IPS-18c (cell line): ENCODE measurements around the gene ATP2B2.

Experiments used
- H3K4me3 ChIP-seq: 2 replicates; pipeline ENCODE4 v1.7.0; 2013; ENCODE audit warnings: low read depth, mild to moderate bottlenecking, low read length, moderate library complexity; ENCODE audit not compliant: insufficient read depth
- H3K9me3 ChIP-seq: one replicate; pipeline ENCODE4 v1.6.1; 2013; ENCODE audit warnings: mild to moderate bottlenecking, low read length, moderate library complexity; ENCODE audit not compliant: control insufficient read depth, insufficient read depth

Gene ATP2B2

DNA sequence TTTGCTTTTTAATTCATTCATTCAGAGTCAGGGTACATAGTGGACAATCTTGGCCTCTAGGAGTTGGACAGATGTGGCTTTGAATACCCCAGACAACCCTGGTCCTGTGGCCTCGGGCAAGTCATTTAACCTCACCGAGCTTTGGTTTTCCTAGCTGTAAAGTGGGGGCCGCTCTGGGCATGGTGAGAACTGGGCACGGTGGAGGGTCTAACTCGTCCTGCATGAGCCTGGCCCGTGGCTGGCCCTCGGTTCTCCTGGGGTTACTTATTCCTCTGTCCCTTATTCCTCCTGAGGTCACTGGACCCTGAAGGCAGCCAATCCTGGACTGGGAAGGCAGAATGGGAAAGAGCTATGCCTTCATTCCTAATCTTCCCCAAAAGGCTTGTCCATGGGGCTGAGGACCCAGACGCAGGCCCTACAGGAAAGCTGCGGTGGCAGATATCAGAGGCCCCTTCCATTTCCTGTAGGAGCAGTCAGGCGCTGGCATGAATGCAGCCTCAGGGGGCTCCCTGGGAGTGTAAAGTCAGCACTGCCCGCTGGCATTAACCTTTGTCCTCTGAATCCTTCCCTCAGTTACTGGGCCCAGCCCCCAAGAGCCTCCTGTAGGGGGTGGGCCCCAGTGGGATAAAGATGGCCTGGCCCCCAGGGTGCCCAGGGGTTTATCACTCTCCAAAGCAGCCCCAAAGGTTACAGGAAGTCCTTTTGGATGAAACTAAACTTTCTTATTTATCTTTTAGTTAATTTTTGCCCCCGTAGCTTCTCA lies 166.6 kb downstream of the ATP2B2 start:
- Histone ChIP-seq H3K9me3 (no peaks in the 10 kb centered on the region), H3K4me3 (no peak overlapping the region)

DNA sequence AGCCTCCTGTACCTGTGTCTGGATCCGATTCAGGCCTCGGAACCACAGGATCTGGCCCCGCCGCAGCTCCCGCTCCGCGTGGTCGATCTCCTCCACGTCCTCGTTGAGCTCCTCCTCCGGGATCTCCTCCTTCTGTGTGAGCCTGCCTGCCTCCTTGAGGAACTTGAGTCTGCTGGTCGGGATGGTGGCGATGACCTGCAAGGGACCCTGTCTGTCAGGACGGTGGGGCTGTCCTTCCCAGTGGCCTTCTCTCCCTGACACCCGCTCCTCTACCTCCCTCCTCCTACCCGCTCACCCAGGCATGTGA lies 167.3 kb downstream of the ATP2B2 start:
- H3K9me3 ChIP-seq, result no peaks in the 10 kb centered on the region
- H3K4me3 ChIP-seq, result no peak overlapping the region

DNA sequence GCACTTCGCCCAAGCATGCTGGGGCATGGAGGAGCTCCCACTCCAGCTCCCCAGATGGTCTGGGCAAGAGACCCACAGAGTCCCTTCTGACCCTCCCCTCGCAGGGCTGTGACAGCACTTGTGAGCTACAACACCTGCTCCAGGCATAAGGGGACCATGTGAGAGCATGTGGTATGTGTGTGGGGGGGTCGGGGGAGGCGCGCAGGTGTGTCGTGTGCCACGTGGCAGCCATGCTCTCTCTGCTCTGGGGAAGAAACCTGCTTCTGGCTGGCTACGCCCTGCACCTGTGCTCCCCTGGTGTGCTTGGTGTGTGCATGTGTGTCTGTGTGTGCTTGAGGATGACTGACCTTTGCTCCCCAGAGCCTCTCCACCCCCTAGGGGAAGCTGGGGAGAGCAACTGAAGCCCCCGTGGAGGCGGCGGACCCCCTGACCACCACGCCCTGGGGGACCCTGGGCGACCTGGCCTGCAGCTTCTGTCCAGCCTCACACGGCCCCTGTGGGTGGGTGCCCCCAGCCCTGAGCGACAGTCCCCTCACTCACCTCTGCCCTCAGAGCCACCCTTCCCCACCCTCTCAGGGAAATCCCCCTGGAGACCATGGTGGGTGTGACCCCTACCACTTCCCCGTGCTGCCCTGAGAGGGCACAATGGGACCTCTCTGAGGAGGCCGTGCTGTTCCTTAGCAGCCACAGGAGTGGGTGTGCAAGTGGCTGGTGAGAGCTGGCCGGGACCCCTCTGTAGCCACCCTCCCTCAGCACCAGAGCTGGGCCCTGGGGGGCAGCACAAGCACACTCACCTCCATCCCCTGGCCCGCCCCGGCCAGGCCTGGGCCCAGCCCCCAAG lies 167.8 kb downstream of the ATP2B2 start:
- Histone ChIP-seq H3K9me3 (no peaks in the 10 kb centered on the region), H3K4me3 (no peak overlapping the region)

DNA sequence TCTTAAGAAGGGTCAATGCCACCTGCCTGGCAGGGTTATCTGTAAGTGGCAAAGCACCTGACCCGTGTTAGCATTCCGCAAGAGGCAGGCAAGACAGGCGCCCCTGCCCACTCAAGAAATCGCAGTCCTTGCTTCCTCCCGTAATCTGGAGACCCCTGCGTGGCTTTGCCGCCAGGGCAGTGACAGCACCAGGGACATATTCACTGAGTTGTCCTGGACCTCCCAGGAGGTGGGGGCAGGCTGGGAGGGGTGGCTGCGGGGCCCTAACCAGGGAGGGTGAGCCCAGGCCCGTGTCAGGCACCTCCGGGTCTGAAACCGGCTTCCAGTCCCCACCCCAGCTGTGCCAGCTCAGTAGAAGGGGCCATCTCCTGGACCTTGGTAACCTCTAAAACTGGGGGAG lies 168.6 kb downstream of the ATP2B2 start:
- no peak overlapping the region for H3K4me3 ChIP-seq
- H3K9me3 ChIP-seq, result no peaks in the 10 kb centered on the region

DNA sequence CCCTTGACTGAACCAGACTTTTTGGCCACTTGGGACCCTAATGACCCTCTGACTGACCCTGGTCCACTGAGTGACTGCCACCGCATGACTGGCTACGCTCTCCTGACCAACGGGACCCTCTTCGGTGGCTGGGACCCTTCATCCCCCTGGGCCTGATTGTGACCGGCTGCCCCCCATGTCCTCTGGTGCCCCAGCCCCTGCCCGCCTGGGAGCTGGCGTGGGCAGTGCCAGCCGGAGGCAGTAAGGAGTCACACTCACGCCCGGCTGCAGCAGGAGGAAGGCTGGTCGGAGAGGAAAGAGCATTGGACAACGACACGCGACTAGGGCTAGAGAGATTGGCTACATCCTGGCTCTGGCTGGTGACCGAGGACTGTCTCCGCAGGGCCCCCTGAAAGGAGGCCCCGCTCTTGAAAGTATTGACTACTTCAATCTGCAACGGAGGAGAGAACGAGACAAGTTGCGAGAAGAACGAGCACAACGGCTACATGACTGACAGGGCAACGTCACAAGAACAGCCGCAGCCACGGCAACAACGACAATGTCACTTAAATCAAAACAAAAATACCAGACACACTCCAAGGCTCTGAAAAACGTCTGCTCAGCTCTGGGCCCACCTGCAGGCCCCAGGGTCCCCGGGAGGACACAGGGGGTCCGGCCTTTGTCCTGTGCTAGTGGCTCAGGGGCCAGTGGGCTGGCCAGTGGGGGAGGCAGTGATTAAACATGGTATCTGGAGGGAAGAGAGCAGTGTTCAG lies 169.3 kb downstream of the ATP2B2 start:
- Histone ChIP-seq H3K4me3 (no peak overlapping the region), H3K9me3 (no peaks in the 10 kb centered on the region)

DNA sequence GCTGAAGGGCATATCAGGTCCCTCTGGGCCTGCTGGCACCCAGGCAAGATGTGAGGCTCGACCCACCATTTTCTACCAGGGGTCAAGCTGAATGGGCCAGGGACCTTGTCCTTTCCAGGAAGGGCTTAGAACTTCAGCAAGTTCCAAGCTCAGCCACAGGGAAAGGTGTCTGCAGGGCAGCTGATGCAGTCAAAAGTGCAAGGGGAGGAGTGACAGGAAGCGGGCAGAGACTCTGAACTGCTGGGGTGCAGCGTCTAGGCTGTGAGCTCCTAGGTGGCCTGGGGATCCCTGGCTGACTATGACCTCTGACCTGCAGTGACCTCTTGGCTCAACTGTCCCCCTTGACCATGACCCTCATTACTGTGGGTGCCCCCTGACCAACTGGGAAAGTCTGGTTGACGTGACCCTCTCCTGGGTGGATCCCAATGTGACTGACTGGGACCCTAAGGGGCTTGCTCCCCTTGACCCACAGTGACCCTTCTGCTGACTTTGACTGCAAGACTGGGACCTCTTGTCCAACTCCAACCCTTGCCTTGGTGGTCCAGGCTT lies 170.1 kb downstream of the ATP2B2 start:
- Histone ChIP-seq H3K9me3 (no peaks in the 10 kb centered on the region), H3K4me3 (no peak overlapping the region)

DNA sequence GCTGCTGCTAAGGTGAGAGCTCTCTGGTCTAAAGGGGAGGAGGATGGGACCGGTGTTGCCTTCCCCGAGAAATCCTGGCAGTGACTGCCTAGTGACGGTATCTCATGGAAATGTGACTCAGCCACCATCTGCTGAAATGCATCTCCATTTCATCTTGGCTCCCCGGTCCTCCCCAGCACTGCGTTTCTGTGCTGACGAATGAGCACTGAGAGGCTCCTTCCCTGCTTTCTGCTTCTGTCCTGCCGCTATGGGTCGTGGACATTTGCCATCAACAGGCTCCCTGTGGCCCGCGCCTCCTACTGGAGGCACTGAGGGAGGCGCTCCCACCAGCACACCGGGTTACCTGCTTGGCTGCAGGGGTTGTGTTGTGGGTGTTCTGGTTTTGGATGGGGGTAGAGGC lies 170.9 kb downstream of the ATP2B2 start:
- Histone ChIP-seq H3K4me3 (no peak overlapping the region), H3K9me3 (no peaks in the 10 kb centered on the region)

DNA sequence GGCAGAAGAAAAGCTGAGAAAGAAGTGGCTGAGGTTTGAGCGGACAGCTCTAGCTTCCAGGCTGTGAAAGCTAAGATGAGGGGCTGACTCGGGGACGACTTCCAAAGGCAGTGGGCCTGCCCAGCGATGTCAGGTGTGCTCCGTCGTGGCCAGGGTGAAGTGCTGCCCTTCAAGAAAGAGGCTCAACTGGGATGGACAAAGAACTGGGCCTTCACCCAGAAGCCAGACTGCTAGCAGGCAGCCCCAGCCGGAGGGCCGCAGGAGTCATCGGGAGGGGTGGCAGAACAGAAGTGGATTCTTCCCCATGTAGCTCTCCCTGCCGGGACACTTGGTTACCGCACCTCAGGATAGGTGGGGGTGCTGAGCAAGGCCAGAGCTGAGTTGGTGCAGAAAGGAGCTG lies 171.3 kb downstream of the ATP2B2 start:
- no peaks in the 10 kb centered on the region for H3K9me3 ChIP-seq
- H3K4me3 ChIP-seq, result no peak overlapping the region

DNA sequence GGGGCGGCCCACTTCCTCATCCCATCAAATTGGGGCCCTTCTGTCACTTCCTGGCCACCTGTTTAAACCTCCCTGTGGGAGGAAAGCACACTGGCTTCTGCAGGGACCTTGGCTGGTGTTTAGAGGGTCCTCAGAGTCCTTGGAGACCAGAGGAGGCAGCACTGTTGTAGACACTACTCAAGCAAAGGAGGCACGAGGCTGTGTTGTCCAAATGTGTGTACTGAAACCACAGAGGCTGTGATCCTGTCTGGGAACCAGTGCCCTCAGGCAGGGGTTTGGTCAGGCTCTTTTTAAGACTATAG lies 172.1 kb downstream of the ATP2B2 start:
- no peak overlapping the region for H3K4me3 ChIP-seq
- no peaks in the 10 kb centered on the region for H3K9me3 ChIP-seq

DNA sequence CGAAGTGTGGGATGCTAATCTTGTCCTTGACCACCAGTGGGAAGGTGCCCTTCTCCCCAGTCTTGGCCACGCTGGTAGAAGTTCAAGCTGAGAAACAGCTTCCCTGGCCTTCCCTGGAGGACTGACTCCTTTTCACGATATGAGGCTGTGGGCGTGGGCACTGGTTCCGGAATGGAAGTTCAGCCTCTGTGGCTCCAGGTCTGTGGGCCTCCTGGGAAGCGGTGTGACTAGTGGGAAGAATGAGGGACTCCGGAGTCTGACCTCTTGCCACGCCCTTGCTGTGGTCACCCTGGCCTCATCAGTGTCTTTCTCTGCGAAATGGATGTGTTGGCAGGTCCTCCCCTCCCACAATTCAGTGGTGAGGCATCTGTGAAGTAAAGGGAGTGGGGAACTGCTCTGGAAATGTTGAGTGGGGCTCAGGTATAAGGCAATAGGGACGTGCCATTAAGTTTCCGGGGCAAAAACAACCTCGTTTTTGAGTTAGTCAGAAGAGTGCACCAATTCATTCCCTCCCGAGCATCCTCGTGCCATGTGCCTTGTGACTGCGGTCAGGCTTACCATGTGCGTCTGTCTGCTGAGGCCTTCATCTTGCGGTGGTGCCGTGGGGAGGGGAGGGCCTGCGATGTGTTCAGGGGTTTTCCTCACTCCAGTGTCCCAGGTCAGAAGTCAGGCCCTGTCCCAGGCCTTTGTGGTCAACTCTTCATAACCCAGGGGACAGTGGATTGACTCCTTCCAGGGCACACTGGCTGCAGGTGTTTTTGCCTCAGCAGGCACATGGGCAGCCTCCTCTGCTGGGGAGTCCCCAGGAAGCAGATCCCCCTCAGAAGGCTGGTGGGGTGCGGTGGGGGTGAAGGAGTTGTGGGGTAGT lies 172.7 kb downstream of the ATP2B2 start:
- H3K4me3 ChIP-seq, result no peak overlapping the region

DNA sequence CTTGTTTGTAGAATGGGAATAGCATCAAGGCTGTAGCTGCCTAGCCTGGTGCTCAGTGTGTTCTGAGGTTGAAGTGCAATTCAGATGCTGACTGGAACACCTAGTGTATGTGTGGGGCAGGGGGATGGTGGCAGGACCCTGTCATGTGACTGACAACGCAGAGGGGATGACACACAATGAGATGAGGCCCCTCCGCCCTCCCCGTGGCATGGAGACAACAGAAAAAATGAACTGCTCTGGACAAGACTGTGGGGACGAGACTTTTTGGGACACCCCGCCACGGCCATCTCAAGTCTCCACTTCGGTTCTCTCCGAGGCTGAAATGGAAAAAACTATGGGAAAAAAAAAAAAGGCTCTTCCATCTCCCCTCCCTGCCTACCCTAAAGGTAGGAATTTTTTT lies 174.1 kb downstream of the ATP2B2 start:
- no peaks in the 10 kb centered on the region for H3K9me3 ChIP-seq
- H3K4me3 ChIP-seq, result no peak overlapping the region

More for the DNA sequence above, 172.7 kb downstream of the ATP2B2 start:
- no peaks in the 10 kb centered on the region for H3K9me3 ChIP-seq

DNA sequence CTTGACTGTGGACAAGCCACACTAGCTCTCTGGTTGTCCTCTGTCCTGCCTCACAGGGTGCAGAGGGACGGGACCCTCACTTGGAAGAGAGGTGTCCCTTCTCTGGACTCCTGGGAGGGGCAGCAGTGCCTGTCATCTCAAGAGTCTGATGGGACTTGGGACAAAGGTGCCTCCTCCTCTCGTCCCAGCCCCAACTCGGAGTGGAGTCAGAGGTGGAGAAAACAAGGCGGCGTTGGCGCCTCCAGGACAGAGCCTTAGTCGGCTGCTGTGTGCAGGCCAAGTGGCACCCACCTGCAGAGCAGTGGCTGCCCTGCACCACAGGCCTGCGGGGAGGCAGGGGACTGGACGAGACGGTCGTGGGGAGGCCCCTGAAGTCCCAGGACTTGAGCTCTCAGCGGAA lies 175.1 kb downstream of the ATP2B2 start:
- Histone ChIP-seq H3K9me3 (no peaks in the 10 kb centered on the region), H3K4me3 (no peak overlapping the region)

DNA sequence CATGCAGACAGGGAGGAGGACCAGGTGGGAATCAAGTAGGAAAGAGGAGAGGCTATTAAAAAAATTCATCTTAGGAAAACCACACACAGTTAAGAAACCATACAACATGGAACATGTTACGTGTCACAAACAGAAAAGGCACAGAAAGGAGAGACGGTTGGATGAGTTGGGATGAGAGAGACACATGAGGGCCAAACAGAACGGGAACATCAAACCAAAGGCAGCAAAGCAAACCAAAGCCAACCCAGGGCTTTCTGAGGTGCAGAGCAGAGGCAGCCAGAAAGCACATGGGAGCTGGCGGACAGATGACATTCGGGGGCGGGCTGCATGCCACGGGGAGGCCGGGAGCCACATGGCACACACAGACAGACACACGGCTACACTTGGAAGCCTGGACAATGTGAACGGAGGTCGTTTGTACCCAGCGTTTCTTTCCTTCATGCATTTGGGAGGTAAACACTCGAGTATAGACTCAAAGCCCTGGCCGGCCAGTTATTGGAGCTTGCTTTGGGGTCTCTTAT lies 175.8 kb downstream of the ATP2B2 start:
- Histone ChIP-seq H3K9me3 (no peaks in the 10 kb centered on the region), H3K4me3 (no peak overlapping the region)

DNA sequence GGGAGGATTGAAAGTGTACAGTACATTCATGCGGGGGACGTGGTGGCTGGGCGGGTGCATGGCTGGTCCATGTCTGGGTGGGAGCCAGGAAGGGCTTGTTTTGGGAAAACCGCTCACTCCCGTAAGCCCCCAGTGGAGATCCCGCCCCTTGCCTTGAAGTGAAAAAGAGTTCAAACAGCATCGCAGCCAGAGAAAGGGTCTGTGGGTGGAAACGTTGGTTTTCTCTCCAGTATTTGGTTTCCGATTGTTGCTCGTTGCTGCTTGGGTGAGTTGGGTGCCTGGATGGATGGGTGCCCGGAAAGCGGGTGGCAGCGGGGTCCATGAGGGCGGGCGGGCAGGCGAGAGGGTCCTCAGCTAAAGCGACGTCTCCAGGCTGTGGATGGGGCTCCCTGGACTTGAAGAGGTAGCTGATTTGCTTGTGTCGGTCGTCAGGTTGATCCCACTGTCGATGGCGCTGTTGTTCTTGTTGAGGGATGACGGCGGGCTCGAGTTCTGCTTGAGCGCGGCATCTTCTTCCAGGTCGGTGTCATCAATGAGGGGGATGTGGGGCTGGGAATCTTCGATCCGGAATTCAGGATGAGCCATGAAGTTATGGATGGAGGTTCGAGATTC lies 176.8 kb downstream of the ATP2B2 start:
- no peak overlapping the region for H3K4me3 ChIP-seq
- H3K9me3 ChIP-seq, result no peaks in the 10 kb centered on the region

DNA sequence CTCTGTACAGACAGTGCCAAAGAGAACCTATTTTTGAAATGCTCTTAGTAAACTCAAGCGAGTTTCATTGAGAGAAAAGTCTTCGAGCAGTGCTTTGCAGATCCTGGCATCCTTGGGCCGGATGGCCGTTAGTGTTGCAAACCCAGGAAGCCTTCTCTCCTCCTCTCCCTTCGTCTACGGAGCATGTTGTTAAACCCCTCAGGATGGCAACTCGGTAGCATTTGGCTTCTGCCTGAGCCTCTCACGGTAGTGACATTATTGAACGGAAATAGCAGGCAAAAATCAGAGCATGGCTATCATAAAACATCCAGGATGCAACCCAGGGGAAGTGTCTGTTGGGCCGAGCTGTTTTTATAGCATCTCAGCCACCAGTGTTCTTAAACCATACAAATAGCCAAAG lies 177.8 kb downstream of the ATP2B2 start:
- no peaks in the 10 kb centered on the region for H3K9me3 ChIP-seq
- H3K4me3 ChIP-seq, result no peak overlapping the region

DNA sequence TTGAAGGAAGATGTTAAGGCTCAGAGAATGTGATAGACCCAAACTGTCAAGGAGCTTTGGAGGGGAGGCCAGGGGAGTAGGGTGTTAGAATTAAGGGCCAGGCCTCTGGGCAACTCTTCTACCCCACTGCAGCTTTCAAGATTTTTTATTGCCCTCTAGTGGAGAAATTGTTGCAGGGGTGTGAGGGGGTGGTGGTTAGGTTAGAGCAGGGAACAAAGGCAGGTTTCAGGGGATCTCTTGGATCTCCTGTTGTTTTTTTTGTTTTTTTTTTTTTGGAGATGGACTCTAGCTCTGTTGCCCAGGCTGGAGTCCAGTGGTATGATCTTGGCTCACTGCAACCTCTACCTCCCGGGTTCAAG lies 183.1 kb downstream of the ATP2B2 start:
- Histone ChIP-seq H3K4me3 (no peak overlapping the region), H3K9me3 (no peaks in the 10 kb centered on the region)
